ENCODE data around the gene RCBTB1. TPM values are rescaled to one million over a fixed set of nuclear protein-coding genes. Genes with fewer than 3 reads are reported as not detected.

RCBTB1 gene
- total RNA-seq, 1 experiment from 2014 or later: 26.1 TPM

DNA sequence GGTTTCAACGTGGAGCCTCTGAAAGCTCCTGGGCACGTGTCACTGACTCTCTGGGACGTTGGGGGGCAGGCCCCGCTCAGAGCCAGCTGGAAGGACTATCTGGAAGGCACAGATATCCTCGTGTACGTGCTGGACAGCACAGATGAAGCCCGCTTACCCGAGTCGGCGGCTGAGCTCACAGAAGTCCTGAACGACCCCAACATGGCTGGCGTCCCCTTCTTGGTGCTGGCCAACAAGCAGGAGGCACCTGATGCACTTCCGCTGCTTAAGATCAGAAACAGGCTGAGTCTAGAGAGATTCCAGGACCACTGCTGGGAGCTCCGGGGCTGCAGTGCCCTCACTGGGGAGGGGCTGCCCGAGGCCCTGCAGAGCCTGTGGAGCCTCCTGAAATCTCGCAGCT lies 45.2 kb upstream of the RCBTB1 start:
- Histone ChIP-seq H4K20me1 (ENCODE audit: control insufficient read depth, insufficient read depth, insufficient read length) (no peaks in the 10 kb centered on the region), H3K56ac (ENCODE audit: insufficient read length, low read depth, low read length) (no peak overlapping the region), H4K5ac (ENCODE audit: insufficient read length, low read depth, low read length) (no peak overlapping the region), H4K91ac (ENCODE audit: insufficient read length, low read depth, low read length) (no peak overlapping the region), H2BK15ac (ENCODE audit: low read depth, low read length) (no peak overlapping the region), H3K9me3 (ENCODE audit: control insufficient read depth, low read depth, low read length) (no peaks in the 10 kb centered on the region), H3K23ac (ENCODE audit: insufficient read length, low read depth, low read length) (no peak overlapping the region), H2BK120ac (ENCODE audit: low read depth, low read length, poor library complexity, severe bottlenecking) (no peak overlapping the region), H3K23me2 (ENCODE audit: insufficient read length, low read depth, low read length, poor library complexity, severe bottlenecking) (no peaks in the 10 kb centered on the region), H2BK5ac (ENCODE audit: insufficient read length, low read length) (no peak overlapping the region), H3K9ac (ENCODE audit: extremely low read depth, insufficient read length, low read length) (no peak overlapping the region), H3K18ac (ENCODE audit: insufficient read length, low read depth, low read length) (no peak overlapping the region), H3K4ac (ENCODE audit: low read depth, low read length) (no peak overlapping the region), H2AFZ (ENCODE audit: low read length) (no peak overlapping the region), H3K79me2 (ENCODE audit: insufficient read depth, low read length) (no peaks in the 10 kb centered on the region), H3K27ac (ENCODE audit: insufficient read length, low read depth, low read length) (no peak overlapping the region), H3K4me1 (ENCODE audit: insufficient read depth, low read length) (peaks cover 5% of the 10 kb centered on the region), H2AK5ac (ENCODE audit: insufficient read length, low read length) (no peak overlapping the region), H3K79me1 (ENCODE audit: insufficient read depth, low read depth, low read length, poor library complexity, severe bottlenecking) (no peaks in the 10 kb centered on the region), H3K14ac (ENCODE audit: insufficient read depth, low read length) (no peak overlapping the region), H3K4me2 (ENCODE audit: insufficient read depth, insufficient read length, low read length) (no peak overlapping the region), H2BK20ac (ENCODE audit: low read depth, low read length, poor library complexity, severe bottlenecking) (no peak overlapping the region), H3K27me3 (ENCODE audit: insufficient read depth, low read length) (no peaks in the 10 kb centered on the region), H2BK12ac (ENCODE audit: insufficient read length, low read depth, low read length) (no peak overlapping the region), H3T11ph (ENCODE audit: low read length) (no peak overlapping the region), H4K8ac (replicated peaks; ENCODE audit: insufficient read length, low read depth, low read length) (no peak overlapping the region)
- peaks cover 2% of the 10 kb centered on the region for H3K27me3 Mint-ChIP-seq (ENCODE audit: low read depth)
- TF ChIP-seq, protein P1, sequence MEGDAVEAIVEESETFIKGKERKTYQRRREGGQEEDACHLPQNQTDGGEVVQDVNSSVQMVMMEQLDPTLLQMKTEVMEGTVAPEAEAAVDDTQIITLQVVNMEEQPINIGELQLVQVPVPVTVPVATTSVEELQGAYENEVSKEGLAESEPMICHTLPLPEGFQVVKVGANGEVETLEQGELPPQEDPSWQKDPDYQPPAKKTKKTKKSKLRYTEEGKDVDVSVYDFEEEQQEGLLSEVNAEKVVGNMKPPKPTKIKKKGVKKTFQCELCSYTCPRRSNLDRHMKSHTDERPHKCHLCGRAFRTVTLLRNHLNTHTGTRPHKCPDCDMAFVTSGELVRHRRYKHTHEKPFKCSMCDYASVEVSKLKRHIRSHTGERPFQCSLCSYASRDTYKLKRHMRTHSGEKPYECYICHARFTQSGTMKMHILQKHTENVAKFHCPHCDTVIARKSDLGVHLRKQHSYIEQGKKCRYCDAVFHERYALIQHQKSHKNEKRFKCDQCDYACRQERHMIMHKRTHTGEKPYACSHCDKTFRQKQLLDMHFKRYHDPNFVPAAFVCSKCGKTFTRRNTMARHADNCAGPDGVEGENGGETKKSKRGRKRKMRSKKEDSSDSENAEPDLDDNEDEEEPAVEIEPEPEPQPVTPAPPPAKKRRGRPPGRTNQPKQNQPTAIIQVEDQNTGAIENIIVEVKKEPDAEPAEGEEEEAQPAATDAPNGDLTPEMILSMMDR (conservative IDR thresholded peaks at IDR 0.05): no peak
- peaks cover 15 to 32% of the 10 kb centered on the region in 2 experiments for H3K4me1 Mint-ChIP-seq
- WGBS (ENCODE audit: extremely low coverage, insufficient read length, low lambda C conversion rate): no CpG with 5 or more reads among the region's 16 CpGs
- DNase-seq: no peak
- H3K27ac Mint-ChIP-seq: no peak overlapping the region
- no peaks in the 10 kb centered on the region for H3K9me3 Mint-ChIP-seq
- no peak overlapping the region for H3K4me3 Mint-ChIP-seq
- no peaks in the 10 kb centered on the region for H3K36me3 Mint-ChIP-seq (ENCODE audit: insufficient read depth in 1 of 3, low read depth in 3 of 3)

All from H9 (cell line).